Activated CD8-positive, alpha-beta memory T cell treated with anti-CD3 and anti-CD28 coated beads, Interleukin-2, amount 10 ng/mL, durations not matched to agents 7 days and 5 days (primary cell): ENCODE results near the gene PCDH9. TPM values are rescaled to one million over a fixed set of nuclear protein-coding genes. Genes with fewer than 3 reads are reported as not detected.
"Not testable (repeated sequence)": the region's sequence is repeated elsewhere in the genome, so short reads cannot be mapped to it uniquely, and the experiment has no call there.

ENCODE experiments used
- ATAC-seq: fragments of 150-1000 bp; cut with Tn5 transposase; one replicate; pipeline ENCODE4 v1.10.0; 2021; ENCODE audit warnings: moderate library complexity
- CTCF ChIA-PET: fragments of 350-600 bp; sonication (Branson Sonifier 250); formaldehyde crosslinking; loops from one replicate; lab custom pipeline; 2021; ENCODE audit warnings: antibody characterized with exemption; lab: Charles Lee
- DNase-seq: peaks from one replicate; pipeline ENCODE4 v3.0.0-alpha.2; 2020
- H3K27ac Mint-ChIP-seq: one replicate; pipeline ENCODE4 v1.8.0; 2021; ENCODE audit warnings: mild to moderate bottlenecking, mixed read lengths
- H3K27me3 Mint-ChIP-seq: one replicate; pipeline ENCODE4 v1.8.0; 2021; ENCODE audit warnings: mixed read lengths
- H3K36me3 Mint-ChIP-seq: one replicate; pipeline ENCODE4 v1.8.0; 2021; ENCODE audit warnings: mild to moderate bottlenecking, mixed read lengths
- H3K4me1 Mint-ChIP-seq: one replicate; pipeline ENCODE4 v1.8.0; 2021; ENCODE audit warnings: mixed read lengths
- H3K4me3 Mint-ChIP-seq: one replicate; pipeline ENCODE4 v1.8.0; 2021; ENCODE audit warnings: mild to moderate bottlenecking, moderate library complexity, mixed read lengths
- H3K9me3 Mint-ChIP-seq: one replicate; pipeline ENCODE4 v1.8.0; 2022; ENCODE audit warnings: low read depth, mixed read lengths
- total RNA-seq, 2 experiments: library from RNA; stranded (reverse); gene quantifications; one replicate each; pipeline ENCODE4 v1.2.3, GENCODE V29; 2021

PCDH9 gene
- total RNA-seq, 2 experiments from 2014 or later: 0.14 to 0.15 TPM

DNA sequence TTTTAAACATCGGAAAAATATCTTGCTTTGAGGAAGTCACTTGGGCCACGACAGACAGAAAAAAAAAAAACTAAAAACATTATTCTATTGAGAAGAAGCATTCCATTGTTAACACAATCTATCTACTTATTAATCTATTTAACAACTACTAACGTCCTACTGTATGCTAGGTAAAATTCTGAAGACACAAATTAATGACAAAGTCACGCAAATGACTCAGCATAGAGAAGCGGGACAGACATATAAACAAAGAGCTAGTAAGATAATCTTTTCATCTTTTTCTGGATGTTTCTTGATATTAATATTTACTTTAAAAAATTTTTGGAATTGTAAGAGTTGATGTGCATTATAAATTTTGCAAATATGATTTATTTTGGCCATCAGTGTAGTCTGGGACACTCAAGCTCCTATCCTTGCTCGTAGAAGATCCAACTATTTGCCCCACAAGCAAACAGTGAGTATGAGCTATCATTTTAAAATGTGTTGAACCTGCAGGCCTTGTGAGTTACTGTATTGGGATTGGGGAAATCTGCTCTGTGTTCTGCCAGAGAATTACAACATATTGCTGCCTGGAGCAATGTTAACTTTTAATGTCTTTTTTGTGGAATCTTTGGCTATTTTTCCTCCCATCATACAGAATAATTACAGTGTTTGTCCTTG is 109.1 kb downstream of the PCDH9 start:
- no peaks in the 10 kb centered on the region for H3K27me3 Mint-ChIP-seq
- no peaks in the 10 kb centered on the region for H3K4me1 Mint-ChIP-seq
- DNase-seq (no peak), ATAC-seq (no peak)
- no peaks in the 10 kb centered on the region for H3K36me3 Mint-ChIP-seq
- CTCF ChIA-PET: no interaction called here
- H3K9me3 Mint-ChIP-seq: no peaks in the 10 kb centered on the region
- no peak overlapping the region for H3K4me3 Mint-ChIP-seq
- no peak overlapping the region for H3K27ac Mint-ChIP-seq

DNA sequence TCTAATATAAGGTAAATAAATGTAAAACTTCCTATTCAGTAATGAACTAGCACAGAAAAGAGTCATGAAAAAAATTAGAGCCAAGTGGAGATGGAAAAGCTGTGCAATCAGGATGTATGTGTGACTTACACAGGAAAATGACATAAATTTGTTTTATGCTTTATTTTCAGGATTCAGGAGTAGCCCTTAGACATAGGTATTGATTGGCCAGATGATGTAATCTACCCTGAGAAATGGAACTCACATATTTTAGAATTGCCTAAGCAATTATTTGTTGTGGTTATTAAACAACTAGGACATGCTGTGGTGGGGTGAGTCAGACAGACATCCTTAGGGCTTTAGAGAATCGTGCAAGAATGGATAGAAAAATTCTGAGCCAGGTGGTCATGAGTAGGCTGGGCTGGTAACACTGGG is 110.6 kb downstream of the PCDH9 start:
- Mint-ChIP-seq H3K27me3 (no peaks in the 10 kb centered on the region), H3K36me3 (no peaks in the 10 kb centered on the region), H3K4me3 (no peak overlapping the region), H3K4me1 (no peaks in the 10 kb centered on the region), H3K27ac (no peak overlapping the region), H3K9me3 (no peaks in the 10 kb centered on the region)
- DNase-seq (no peak), ATAC-seq (no peak)
- CTCF ChIA-PET: no interaction called here

DNA sequence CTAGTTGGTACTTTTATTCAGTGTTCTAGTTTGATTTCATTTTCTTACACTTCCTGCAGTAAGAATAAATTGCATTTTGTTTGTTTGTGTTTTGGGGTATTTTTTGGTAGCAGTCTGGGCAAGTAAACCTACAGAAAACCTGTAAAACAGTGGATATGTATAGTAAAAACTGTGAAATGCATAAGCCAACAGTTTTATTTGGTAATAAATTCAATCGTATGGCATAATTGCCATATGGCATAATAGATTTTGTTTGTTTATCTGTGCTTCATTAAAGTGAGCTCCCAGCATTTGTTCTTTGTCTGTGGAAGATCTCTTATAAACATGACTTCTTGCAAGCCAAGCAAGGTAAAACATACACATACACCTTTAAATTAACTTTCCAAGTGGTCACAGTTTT is 111.9 kb downstream of the PCDH9 start:
- H3K27ac Mint-ChIP-seq: no peak overlapping the region
- no peaks in the 10 kb centered on the region for H3K9me3 Mint-ChIP-seq
- CTCF ChIA-PET: no interaction called here
- ATAC-seq (no peak), DNase-seq (no peak)
- H3K4me3 Mint-ChIP-seq: no peak overlapping the region
- H3K36me3 Mint-ChIP-seq: no peaks in the 10 kb centered on the region
- H3K27me3 Mint-ChIP-seq: no peaks in the 10 kb centered on the region
- no peaks in the 10 kb centered on the region for H3K4me1 Mint-ChIP-seq

DNA sequence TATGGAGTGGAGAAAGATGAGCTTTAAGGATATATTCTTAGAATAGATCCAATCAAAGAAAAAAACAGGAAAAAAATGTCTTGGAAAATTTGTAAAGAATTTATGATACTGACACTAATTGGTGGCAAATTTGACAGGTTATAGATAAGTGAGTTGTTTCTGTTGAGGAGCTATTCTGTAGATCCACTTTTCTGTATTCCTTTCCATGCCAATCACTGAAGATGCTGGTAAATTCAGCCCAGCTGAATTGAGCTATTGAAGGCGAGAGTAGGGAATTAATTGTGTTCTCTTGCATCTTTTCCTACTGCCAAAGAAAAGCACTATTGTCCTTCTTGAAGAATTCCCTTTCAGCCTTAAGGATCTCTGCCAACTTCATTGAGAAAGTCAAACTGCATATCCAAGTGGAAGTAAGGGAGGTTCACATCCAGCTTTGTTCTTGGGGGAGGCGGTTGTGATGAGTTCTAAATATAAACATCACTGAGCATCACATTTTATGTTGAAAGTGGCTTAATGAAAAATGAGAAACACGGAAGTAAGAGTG is 113.1 kb downstream of the PCDH9 start:
- no peak for ATAC-seq
- Mint-ChIP-seq H3K36me3 (no peaks in the 10 kb centered on the region), H3K9me3 (no peaks in the 10 kb centered on the region), H3K27me3 (no peaks in the 10 kb centered on the region), H3K27ac (no peak overlapping the region), H3K4me1 (no peaks in the 10 kb centered on the region), H3K4me3 (no peak overlapping the region)
- CTCF ChIA-PET: no interaction called here
- no peak for DNase-seq

DNA sequence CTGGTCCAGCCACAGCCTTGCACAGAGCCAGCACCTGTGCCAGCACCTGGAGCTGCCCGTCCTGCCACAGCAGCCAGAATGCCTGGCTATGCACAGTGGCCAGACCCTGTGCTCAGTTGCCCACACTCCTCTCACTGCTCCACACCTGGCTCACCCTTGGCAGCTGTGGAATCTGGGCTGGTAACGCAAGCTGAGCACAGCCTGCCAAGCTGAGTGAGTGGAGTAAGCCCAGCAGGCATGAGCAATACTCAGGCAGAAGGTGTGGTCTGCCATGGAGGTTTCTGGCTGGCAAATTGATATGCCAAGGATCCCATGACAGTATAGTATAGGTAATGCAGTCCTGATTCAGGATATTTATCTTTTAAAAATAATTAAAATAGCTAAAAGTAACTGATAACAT is 122.2 kb downstream of the PCDH9 start:
- H3K27me3 Mint-ChIP-seq: no peaks in the 10 kb centered on the region
- H3K4me3 Mint-ChIP-seq: no peak overlapping the region
- H3K36me3 Mint-ChIP-seq: no peaks in the 10 kb centered on the region
- no peaks in the 10 kb centered on the region for H3K4me1 Mint-ChIP-seq
- ATAC-seq (no peak), DNase-seq (no peak)
- H3K27ac Mint-ChIP-seq: no peak overlapping the region
- H3K9me3 Mint-ChIP-seq: peaks cover 2% of the 10 kb centered on the region
- CTCF ChIA-PET: no interaction called here

DNA sequence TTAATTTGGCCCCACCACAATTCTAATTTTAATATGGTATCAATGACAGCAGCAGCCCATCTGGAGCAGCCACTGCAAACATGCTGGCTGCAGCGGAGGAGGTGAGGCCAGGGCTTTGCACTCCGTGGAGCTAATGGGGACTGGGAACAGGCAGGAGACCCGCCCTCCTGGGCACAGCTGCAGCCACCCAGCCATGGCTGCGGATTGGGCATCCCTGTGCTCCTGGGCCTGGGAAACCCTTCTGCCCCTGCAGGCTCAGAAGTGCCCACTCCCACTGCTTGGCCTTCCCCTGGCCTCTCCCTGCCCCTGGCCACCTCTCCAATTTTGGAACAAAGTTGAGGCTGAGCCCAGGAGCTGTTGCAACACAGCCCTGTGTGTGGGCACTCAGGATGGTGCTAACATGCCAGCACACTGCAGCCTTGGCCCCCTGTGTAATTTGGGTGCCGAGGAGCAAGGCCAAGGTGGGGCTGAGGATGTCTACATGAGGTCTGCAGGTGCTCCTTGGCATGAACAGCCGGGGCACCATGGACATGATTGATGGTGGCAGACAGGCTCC is 123.6 kb downstream of the PCDH9 start:
- Mint-ChIP-seq H3K27ac (no peak overlapping the region), H3K27me3 (no peaks in the 10 kb centered on the region), H3K9me3 (peaks cover 2% of the 10 kb centered on the region), H3K4me3 (no peak overlapping the region), H3K36me3 (no peaks in the 10 kb centered on the region), H3K4me1 (no peaks in the 10 kb centered on the region)
- CTCF ChIA-PET: no interaction called here
- no peak for ATAC-seq
- no peak for DNase-seq

DNA sequence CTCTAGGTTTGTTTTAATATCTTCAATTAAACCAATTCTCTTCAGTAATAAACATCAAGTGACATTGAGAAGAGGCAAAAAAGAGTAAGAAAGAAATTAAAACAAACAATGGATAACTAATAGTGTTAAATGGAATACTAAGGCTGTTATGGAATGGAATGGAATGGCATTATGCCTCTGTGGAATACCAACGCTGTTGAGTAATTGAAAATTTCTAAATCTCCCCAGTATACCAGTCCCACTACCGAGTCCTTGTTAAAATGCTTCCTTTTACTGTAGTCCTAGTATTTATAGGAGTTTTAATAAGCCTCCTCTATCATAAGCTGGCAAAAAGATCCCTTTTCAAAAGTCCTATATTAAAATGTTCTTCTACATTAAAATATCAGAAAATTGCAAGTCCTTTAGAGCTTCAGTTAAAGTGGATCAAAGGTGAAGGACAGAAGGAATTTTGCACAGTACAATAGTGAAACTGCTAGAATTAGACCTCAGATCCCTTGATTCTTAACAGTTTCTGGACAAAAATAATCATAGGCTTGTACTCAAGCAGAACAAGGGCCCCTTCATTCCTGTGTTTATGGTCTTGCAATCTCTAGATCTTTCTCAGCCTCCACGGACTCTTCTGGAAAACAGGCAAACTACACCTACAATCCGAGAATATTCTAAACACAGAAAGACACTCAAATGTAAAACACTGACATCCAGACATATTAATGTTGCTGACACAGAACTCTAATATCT is 128.2 kb downstream of the PCDH9 start:
- CTCF ChIA-PET: no interaction called here
- H3K36me3 Mint-ChIP-seq: no peaks in the 10 kb centered on the region
- DNase-seq (no peak), ATAC-seq (no peak)
- no peak overlapping the region for H3K27ac Mint-ChIP-seq
- no peak overlapping the region for H3K4me3 Mint-ChIP-seq
- H3K4me1 Mint-ChIP-seq: no peaks in the 10 kb centered on the region
- H3K9me3 Mint-ChIP-seq: peaks cover 2% of the 10 kb centered on the region
- H3K27me3 Mint-ChIP-seq: no peaks in the 10 kb centered on the region

DNA sequence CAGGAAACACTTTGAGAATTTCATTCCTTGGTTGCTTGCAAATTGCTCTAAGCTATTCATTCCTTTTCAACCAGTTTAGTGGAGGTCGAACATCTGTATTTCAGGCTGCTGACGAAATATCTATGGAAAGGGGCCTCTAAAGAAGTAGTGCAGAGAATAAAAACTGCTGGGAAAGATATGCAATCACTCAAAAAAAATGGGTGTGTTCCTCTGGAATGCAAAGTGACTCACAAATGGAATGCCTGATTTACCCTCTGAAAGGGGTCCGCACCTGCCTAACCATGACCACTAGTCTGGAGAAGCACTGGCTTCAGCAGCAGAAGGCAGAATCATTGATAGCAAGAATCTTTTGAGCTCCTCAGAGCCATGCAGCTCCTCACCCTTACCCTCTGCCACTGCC is 129.4 kb downstream of the PCDH9 start:
- Mint-ChIP-seq H3K27me3 (no peaks in the 10 kb centered on the region), H3K36me3 (no peaks in the 10 kb centered on the region), H3K9me3 (no peaks in the 10 kb centered on the region), H3K27ac (no peak overlapping the region), H3K4me3 (no peak overlapping the region), H3K4me1 (no peaks in the 10 kb centered on the region)
- DNase-seq (no peak), ATAC-seq (no peak)
- CTCF ChIA-PET: no interaction called here

DNA sequence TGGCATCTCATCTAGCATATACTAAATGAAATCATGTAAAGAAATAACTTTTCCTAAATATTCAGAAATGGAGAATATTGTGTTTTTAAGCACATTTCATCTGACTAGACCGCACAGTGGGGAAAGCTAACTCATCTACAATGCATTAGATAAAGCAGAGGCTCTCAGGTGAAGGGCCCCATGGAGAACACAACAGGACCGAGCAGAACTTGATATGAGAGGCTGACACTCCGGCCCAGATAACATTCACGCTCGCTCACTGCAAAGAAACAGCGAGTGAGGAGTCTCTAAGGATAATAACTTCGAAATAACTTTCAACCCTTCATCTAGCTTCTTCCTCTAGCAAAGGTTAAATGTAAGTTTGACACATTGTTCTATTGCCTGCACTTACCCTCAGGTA is 130.6 kb downstream of the PCDH9 start:
- Mint-ChIP-seq H3K4me1 (no peaks in the 10 kb centered on the region), H3K4me3 (no peak overlapping the region), H3K9me3 (no peaks in the 10 kb centered on the region), H3K36me3 (no peaks in the 10 kb centered on the region), H3K27ac (no peak overlapping the region), H3K27me3 (no peaks in the 10 kb centered on the region)
- no peak for ATAC-seq
- DNase-seq: no peak
- CTCF ChIA-PET: no interaction called here

DNA sequence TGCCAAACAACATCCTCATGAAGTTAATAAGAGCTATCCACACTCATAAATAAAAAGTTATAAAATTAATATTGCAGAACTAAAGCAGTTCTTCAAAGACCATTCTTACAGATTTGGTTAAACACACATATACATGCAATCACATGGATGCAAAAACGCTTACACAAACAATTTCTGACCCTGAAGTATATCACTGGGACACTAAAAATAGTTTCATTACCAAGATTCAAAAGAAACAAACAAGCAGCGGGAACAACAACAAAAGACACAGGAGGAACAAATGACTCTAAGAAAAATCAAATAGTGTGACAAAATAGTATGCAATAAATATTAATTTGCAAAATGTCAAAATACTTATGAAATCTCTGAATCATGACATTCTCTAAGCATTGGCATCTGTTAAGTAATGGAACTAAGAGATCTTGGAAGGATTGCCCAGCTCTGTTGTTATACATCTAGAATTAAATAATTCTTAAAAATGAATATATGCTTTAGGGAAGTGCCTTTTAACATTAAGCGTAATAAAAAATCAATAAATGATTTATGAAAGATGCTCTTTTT is 132.2 kb downstream of the PCDH9 start:
- CTCF ChIA-PET: no interaction called here
- H3K4me3 Mint-ChIP-seq: no peak overlapping the region
- H3K27ac Mint-ChIP-seq: no peak overlapping the region
- no peaks in the 10 kb centered on the region for H3K27me3 Mint-ChIP-seq
- H3K9me3 Mint-ChIP-seq: no peaks in the 10 kb centered on the region
- DNase-seq (no peak), ATAC-seq (no peak)
- H3K4me1 Mint-ChIP-seq: no peaks in the 10 kb centered on the region
- no peaks in the 10 kb centered on the region for H3K36me3 Mint-ChIP-seq

DNA sequence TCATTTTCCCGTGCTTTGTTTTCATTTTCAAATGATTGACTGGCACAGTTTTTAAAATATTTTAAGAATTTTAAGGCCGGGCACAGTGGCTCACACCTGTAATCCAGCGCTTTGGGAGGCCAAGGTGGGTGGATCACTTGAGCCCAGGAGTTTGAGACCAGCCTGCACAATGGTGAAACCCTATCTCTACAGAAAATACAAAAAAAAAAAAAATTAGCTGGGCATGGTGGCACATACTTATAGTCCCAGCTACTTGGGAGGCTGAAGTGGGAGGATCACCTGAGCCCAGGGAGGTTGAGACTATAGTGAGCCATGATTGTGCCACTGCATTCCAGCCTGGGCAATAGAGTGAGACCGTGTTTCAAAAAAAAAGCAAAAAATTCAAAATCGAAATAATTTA is 133.2 kb downstream of the PCDH9 start:
- H3K9me3 Mint-ChIP-seq, H3K27me3 Mint-ChIP-seq, ATAC-seq, H3K4me3 Mint-ChIP-seq, H3K36me3 Mint-ChIP-seq, H3K27ac Mint-ChIP-seq, DNase-seq, H3K4me1 Mint-ChIP-seq, CTCF ChIA-PET: not testable (repeated sequence)

DNA sequence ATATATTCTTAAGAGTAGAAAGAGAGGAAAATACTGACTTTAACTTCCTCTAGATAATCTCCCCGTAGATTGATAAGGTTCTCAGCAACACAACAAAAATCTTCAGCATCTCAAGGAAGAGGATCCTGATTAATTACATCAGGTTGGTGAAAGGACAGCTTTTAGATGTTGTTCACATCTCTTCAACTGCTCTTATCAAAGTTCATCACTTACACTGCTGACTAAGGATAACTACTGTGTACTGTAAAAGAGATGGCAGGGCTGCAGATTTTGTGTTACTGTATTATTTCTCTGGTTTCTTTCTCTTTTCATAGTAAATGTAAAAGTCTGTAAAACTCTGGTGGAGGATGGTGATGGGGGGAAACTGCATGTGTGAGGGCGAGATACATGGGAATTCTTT is 133.7 kb downstream of the PCDH9 start:
- Mint-ChIP-seq H3K4me1 (no peaks in the 10 kb centered on the region), H3K36me3 (no peaks in the 10 kb centered on the region), H3K9me3 (no peaks in the 10 kb centered on the region), H3K4me3 (no peak overlapping the region), H3K27me3 (no peaks in the 10 kb centered on the region), H3K27ac (no peak overlapping the region)
- ATAC-seq: no peak
- DNase-seq: no peak
- CTCF ChIA-PET: no interaction called here

DNA sequence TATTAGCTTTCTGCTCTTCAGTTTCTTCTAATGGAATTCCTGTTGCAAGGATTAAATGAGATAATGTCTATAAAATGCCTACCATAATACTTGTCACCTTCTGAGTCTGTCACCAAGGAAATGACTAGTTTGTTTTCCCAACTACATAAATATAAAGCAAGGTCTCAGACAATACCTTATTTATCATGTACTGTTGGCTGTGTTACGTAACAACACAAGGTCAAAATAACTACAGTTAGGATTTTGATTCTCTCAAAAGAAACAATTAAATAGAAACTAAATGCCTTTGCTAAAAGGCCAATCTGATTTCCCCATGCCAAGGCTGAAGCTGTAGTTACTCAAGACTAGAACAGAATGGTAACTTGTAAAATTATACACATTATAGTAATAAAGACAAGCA is 134.5 kb downstream of the PCDH9 start:
- H3K9me3 Mint-ChIP-seq: no peaks in the 10 kb centered on the region
- no peak for ATAC-seq
- no peaks in the 10 kb centered on the region for H3K36me3 Mint-ChIP-seq
- H3K4me3 Mint-ChIP-seq: no peak overlapping the region
- CTCF ChIA-PET: no interaction called here
- no peak for DNase-seq
- H3K27ac Mint-ChIP-seq: no peak overlapping the region
- H3K27me3 Mint-ChIP-seq: no peaks in the 10 kb centered on the region
- H3K4me1 Mint-ChIP-seq: no peaks in the 10 kb centered on the region

DNA sequence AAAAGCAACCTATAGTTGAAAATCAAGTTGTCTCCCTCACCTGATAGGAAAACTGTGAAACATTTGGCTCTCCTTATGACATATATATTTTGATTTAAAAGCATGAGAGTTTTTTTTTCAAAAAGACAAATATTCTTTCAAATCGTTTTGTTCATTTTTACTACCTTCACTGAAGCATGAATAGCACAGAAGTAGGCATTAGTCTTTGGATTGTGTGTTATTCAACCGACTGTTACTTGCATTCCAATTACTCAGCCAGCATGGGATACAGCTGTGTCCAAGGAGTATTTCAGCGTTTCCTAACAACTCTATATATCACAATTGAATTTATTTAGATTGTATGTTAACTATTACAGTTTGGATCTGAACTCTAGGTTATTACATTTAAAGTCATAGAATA is 135.2 kb downstream of the PCDH9 start:
- Mint-ChIP-seq H3K27me3 (no peaks in the 10 kb centered on the region), H3K4me3 (no peak overlapping the region), H3K36me3 (no peaks in the 10 kb centered on the region), H3K9me3 (no peaks in the 10 kb centered on the region), H3K4me1 (no peaks in the 10 kb centered on the region), H3K27ac (no peak overlapping the region)
- DNase-seq (no peak), ATAC-seq (no peak)
- CTCF ChIA-PET: no interaction called here
